Spleen (tissue), 11 donors: ENCODE results near the gene DNAH9. TPM values are rescaled to one million over a fixed set of nuclear protein-coding genes. Genes with fewer than 3 reads are reported as not detected.

ENCODE experiments used
- DNase-seq: peaks from one replicate; pipeline ENCODE4 v3.0.0-alpha.2; 2020
- H3K27ac ChIP-seq, 8 donors: fragments of 200-600 bp; sonication (generic) in 7 of 8; 1 replicate in 4 of 8; 2 replicates in 4 of 8; pipeline versions ENCODE4 v1.5.0 to v1.8.0; 2016 to 2021; ENCODE audit warnings: inconsistent platforms in 4 of 8, mild to moderate bottlenecking in 4 of 8, moderate library complexity in 1 of 8
- H3K27me3 ChIP-seq, 7 donors: fragments of 200-600 bp; sonication (generic) in 6 of 7; replicated peaks in 1 of 7; 1 replicate in 4 of 7; 2 replicates in 3 of 7; pipeline versions ENCODE4 v1.5.0 to v1.8.0; 2016 to 2021; ENCODE audit warnings: inconsistent platforms in 3 of 7, mild to moderate bottlenecking in 1 of 7
- H3K36me3 ChIP-seq, 6 donors: fragments of 200-600 bp; sonication (generic) in 5 of 6; 1 replicate in 4 of 6; 2 replicates in 2 of 6; pipeline versions ENCODE4 v1.5.0 to v1.8.0; 2016 to 2021; ENCODE audit warnings: inconsistent platforms in 2 of 6
- H3K4me1 ChIP-seq, 6 donors: fragments of 200-600 bp; sonication (generic) in 5 of 6; 1 replicate in 3 of 6; 2 replicates in 3 of 6; pipeline versions ENCODE4 v1.5.0 to v1.8.0; 2016 to 2021; ENCODE audit warnings: inconsistent platforms in 3 of 6
- H3K4me3 ChIP-seq, 8 donors: fragments of 200-600 bp; sonication (generic) in 7 of 8; 1 replicate in 4 of 8; 2 replicates in 4 of 8; pipeline versions ENCODE4 v1.5.0 to v1.8.0; 2016 to 2021; ENCODE audit warnings: inconsistent platforms in 4 of 8, mild to moderate bottlenecking in 4 of 8, moderate library complexity in 2 of 8
- H3K9me3 ChIP-seq, 8 donors: fragments of 200-600 bp; sonication (generic) in 7 of 8; 1 replicate in 4 of 8; 2 replicates in 4 of 8; pipeline versions ENCODE4 v1.5.0 to v1.8.0; 2016 to 2021; ENCODE audit warnings: inconsistent platforms in 4 of 8
- POLR2A ChIP-seq, 3 donors: fragments of 450-650 bp; IDR thresholded peaks; one replicate each; pipeline ENCODE4 v1.5.1; 2017; ENCODE audit warnings: antibody characterized with exemption in 3 of 3, mild to moderate bottlenecking in 1 of 3
- POLR2AphosphoS5 ChIP-seq, 3 donors: sonication (generic); formaldehyde crosslinking; IDR thresholded peaks; one replicate each; pipeline ENCODE4 v1.5.1; 2017; ENCODE audit warnings: antibody characterized with exemption in 3 of 3
- WGBS, 5 donors: extraction: QIAGEN DNeasy Blood & Tissue Kit in 3 of 5; methylation state at CpG; one replicate each; pipeline versions ENCODE4 v1.1.5 to v1.1.7; 2013 to 2018; 5-methylcytosine and 5-hydroxymethylcytosine counted together
- intact Hi-C: fragments of 100-400 bp; cut with DNase I; formaldehyde crosslinking; loops from one replicate; pipeline ENCODE4 v1.15.0; 2023; ENCODE audit warnings: low total_unique reads
- polyA plus RNA-seq, 3 donors: library from polyadenylated mRNA; stranded (reverse); fragments of 200-250 nt; gene quantifications; one replicate each; pipeline ENCODE4 v1.2.1, GENCODE V29; 2013
- total RNA-seq, 7 donors: library from RNA; depleted of rRNA in 3 of 7; stranded (reverse); fragments of >200 nt in 3 of 7; fragmentation: NEBNext Ultra II Directional in 4 of 7; extraction: Animal tissue kit (Norgen Biotek cat#: 25700) in 4 of 7; gene quantifications; one replicate each; pipeline versions ENCODE4 v1.1.0 to v1.2.1, GENCODE V29; 2016 to 2021
- TF ChIP-seq, protein P1 (sequence below), 11 experiments: fragments of 200-600 bp in 7 of 11; fragments of 450-650 bp in 4 of 11; sonication (generic) in 4 of 11; IDR thresholded peaks in 8 of 11; conservative IDR thresholded peaks in 3 of 11; 1 replicate in 7 of 11; 2 replicates in 4 of 11; pipeline versions ENCODE4 v1.4.0 to v1.8.0; 2016 to 2021; ENCODE audit warnings: antibody characterized with exemption in 11 of 11, inconsistent platforms in 4 of 11, mild to moderate bottlenecking in 1 of 11
- donor health status: healthy with polysubstance abuse.
- donor health status: DM: no; HTN: no; CAD: no; lungs with moderate emphysema.
- donor health status: DM: no; HTN: no; CAD: no.
- donor health status: Bipolar disorder and iron deficiency.
- donor health status: healthy.
- donor health status: DM: no; HTN: no; CAD: no.
- donor health status: DM: yes; HTN: yes; CAD: no.

DNAH9 gene
- total and polyA plus RNA-seq, 10 donors = 0.06 to 0.92 (median 0.22) TPM; not detected in 2

DNA sequence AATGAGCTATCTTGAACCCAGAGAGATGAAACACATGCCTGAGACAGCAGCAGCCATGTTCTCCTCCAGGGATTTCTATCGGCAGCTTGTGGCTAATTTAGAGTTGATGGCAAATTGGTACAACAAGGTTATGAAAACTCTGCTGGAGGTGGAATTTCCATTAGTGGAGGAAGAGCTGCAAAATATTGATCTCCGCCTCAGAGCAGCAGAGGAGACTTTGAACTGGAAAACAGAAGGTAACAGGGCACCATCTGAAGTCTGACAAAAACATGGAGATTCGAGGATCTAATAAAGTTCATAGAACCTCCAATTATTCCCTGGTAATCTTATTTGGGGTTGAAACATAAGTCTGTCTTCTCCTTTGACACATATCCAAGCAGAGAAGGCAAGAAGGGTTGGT lies 52.8 kb downstream of the DNAH9 start:
- TF ChIP-seq, protein P1, sequence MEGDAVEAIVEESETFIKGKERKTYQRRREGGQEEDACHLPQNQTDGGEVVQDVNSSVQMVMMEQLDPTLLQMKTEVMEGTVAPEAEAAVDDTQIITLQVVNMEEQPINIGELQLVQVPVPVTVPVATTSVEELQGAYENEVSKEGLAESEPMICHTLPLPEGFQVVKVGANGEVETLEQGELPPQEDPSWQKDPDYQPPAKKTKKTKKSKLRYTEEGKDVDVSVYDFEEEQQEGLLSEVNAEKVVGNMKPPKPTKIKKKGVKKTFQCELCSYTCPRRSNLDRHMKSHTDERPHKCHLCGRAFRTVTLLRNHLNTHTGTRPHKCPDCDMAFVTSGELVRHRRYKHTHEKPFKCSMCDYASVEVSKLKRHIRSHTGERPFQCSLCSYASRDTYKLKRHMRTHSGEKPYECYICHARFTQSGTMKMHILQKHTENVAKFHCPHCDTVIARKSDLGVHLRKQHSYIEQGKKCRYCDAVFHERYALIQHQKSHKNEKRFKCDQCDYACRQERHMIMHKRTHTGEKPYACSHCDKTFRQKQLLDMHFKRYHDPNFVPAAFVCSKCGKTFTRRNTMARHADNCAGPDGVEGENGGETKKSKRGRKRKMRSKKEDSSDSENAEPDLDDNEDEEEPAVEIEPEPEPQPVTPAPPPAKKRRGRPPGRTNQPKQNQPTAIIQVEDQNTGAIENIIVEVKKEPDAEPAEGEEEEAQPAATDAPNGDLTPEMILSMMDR (IDR thresholded peaks at IDR 0.05 in 8 of 11, conservative IDR thresholded peaks at IDR 0.05 in 3 of 11) = no peak
- no peak for TF ChIP-seq POLR2A (IDR thresholded peaks at IDR 0.05)
- no peak for TF ChIP-seq POLR2AphosphoS5 (IDR thresholded peaks at IDR 0.05)
- no peak for DNase-seq
- Histone ChIP-seq H3K27ac (no peak overlapping the region), H3K4me3 (no peak overlapping the region), H3K27me3 (no peaks in the 10 kb centered on the region), H3K9me3 (no peaks in the 10 kb centered on the region), H3K36me3 (no peaks in the 10 kb centered on the region), H3K4me1 (no peaks in the 10 kb centered on the region)
- intact Hi-C loops = no loop called here
- 77 to 90% (median 81%) methylated on average over 3 of the region's 3 CpGs for WGBS, 5 donors

DNA sequence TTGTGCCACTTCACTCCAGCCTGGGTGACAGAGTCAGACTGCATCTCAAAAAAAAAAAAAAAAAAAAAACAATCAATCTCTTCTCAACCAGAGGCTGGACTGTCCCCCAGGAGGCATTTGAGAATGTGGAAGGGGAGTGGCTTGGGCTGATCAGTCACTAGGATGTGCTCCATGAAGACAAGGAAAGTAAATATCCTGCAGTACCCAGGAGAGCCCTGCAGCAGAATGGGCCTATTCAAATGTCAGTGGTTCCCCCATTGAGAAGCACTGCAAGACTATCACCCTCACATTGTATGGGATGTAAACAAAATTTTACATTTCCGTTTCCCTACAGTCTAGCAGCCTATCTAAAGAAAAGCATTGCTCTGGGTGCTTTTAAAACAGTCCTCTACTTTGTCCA lies 70.3 kb downstream of the DNAH9 start:
- intact Hi-C loops = no loop called here
- no peak for DNase-seq
- Histone ChIP-seq H3K27ac (no peak overlapping the region), H3K36me3 (no peaks in the 10 kb centered on the region), H3K9me3 (peaks cover 0 to 20% (median 0%) of the 10 kb centered on the region in 8 donors), H3K4me3 (no peak overlapping the region), H3K4me1 (no peaks in the 10 kb centered on the region), H3K27me3 (no peaks in the 10 kb centered on the region)
- 37 to 53% (median 39%) methylated on average over 1 of the region's 1 CpG for WGBS, 5 donors
- TF ChIP-seq POLR2A (IDR thresholded peaks at IDR 0.05) (no peak), POLR2AphosphoS5 (IDR thresholded peaks at IDR 0.05) (no peak)
- TF ChIP-seq, protein P1 (IDR thresholded peaks at IDR 0.05 in 8 of 11, conservative IDR thresholded peaks at IDR 0.05 in 3 of 11) = no peak

GRCh38 chr17:11671126-11671525 lies 72.9 kb downstream of the DNAH9 start:
- Histone ChIP-seq H3K4me3 (no peak overlapping the region), H3K9me3 (peaks cover 0 to 25% (median 2%) of the 10 kb centered on the region in 8 donors), H3K27me3 (no peaks in the 10 kb centered on the region), H3K4me1 (no peaks in the 10 kb centered on the region), H3K36me3 (no peaks in the 10 kb centered on the region), H3K27ac (no peak overlapping the region)
- no peak for DNase-seq
- TF ChIP-seq POLR2A (IDR thresholded peaks at IDR 0.05) (no peak), POLR2AphosphoS5 (IDR thresholded peaks at IDR 0.05) (no peak)
- TF ChIP-seq, protein P1 (IDR thresholded peaks at IDR 0.05 in 8 of 11, conservative IDR thresholded peaks at IDR 0.05 in 3 of 11) = no peak
- intact Hi-C loops = no loop called here
- 36 to 59% (median 53%) methylated on average over 4 of the region's 4 CpGs for WGBS, 5 donors

DNA sequence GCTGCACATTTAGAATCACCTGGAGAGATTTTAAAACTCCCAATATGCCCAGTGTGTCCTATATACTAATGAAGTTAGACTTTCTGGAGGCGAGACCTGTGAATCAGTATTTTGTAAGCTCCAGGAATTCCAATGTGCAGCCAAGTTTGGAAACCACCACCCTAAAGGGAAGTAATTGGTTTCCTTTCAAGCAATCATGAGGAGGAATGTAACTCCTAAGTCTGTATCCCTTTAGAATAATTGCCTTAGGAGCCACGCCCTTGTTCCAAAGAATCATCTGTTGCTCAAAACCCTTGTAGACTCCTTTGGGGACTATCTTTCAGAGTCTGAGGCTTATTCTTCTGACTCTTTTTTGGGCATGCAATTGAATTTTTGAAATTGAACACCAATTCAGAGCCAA lies 84.4 kb downstream of the DNAH9 start:
- 57 to 75% (median 73%) methylated on average over 2 of the region's 2 CpGs for WGBS, 5 donors
- intact Hi-C loops = no loop called here
- Histone ChIP-seq H3K36me3 (no peaks in the 10 kb centered on the region), H3K27ac (no peak overlapping the region), H3K4me3 (no peak overlapping the region), H3K9me3 (no peaks in the 10 kb centered on the region), H3K4me1 (no peaks in the 10 kb centered on the region), H3K27me3 (no peaks in the 10 kb centered on the region)
- TF ChIP-seq POLR2A (IDR thresholded peaks at IDR 0.05) = no peak
- TF ChIP-seq, protein P1 (IDR thresholded peaks at IDR 0.05 in 8 of 11, conservative IDR thresholded peaks at IDR 0.05 in 3 of 11) = no peak
- TF ChIP-seq POLR2AphosphoS5 (IDR thresholded peaks at IDR 0.05) = no peak
- DNase-seq = no peak
